Fibroblast of villous mesenchyme (primary cell): Measurements from ENCODE around the gene VPS37B. TPM values are rescaled to one million over a fixed set of nuclear protein-coding genes. Genes with fewer than 3 reads are reported as not detected.
A peak's percentile ranks its signal among the peaks of the same experiment; 100 is the strongest.

Experiments used
- DNase-seq: peaks from one replicate; pipeline ENCODE4 v3.0.0-alpha.2; 2010; ENCODE audit warnings: low read depth
- H3K4me3 ChIP-seq: 2 replicates; pipeline ENCODE4 v1.5.1; 2011; ENCODE audit warnings: low read depth, mild to moderate bottlenecking, low read length
- total RNA-seq: library from RNA; depleted of rRNA; stranded (reverse); fragments of >200 nt; gene quantifications from 2 replicates; pipeline ENCODE4 v1.2.3, GENCODE V29; 2012
- TF ChIP-seq, protein P1 (sequence below): IDR thresholded peaks from 2 replicates; pipeline ENCODE4 v1.5.1; 2012; ENCODE audit warnings: low read depth, mild to moderate bottlenecking, low read length; ENCODE audit not compliant: insufficient read depth

Gene VPS37B
- total RNA-seq, 1 donor = 21.2 TPM

DNA sequence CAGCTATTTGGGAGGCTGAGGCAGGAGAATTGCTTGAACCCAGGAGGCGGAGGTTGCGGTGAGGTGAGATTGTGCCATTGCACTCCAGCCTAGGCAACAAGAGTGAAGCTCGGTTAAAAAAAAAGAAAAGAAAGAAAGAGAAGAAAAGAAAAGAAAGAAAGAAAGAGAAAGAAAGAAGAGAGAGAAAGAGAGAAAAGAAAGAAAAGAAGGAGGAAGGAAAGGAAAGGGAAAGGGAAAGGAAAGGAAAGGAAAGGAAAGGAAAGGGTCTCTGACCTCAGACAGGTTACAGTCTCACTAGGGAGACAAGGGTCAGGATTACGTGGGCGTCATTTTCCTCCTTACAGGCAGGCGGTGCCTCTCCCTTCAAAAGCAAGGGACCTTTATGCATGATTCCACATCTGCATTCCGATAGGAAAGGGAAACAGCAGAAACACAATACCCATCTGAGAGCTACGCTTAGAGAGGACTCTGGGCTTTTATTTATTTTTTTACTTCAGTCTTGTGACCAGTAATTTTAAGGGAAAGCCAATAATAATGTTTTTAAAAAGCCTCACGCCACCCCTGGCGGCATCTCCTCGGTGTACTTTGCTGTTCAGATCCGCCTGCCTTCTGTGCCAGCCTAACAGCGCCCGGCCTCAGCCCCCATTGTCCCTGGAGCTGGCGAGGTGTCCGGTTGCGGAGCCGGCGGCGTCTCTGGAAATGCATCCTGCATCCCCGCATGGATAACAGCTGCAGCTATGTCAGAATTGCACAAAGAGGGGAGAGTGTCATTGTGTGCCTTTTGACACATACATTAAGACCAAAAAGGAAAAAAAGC, 61.6 kb downstream of the VPS37B start:
- peak; percentile 48 for DNase-seq

GRCh38 chr12:122830517-122831214, 65.3 kb downstream of the VPS37B start:
- TF ChIP-seq, protein P1, sequence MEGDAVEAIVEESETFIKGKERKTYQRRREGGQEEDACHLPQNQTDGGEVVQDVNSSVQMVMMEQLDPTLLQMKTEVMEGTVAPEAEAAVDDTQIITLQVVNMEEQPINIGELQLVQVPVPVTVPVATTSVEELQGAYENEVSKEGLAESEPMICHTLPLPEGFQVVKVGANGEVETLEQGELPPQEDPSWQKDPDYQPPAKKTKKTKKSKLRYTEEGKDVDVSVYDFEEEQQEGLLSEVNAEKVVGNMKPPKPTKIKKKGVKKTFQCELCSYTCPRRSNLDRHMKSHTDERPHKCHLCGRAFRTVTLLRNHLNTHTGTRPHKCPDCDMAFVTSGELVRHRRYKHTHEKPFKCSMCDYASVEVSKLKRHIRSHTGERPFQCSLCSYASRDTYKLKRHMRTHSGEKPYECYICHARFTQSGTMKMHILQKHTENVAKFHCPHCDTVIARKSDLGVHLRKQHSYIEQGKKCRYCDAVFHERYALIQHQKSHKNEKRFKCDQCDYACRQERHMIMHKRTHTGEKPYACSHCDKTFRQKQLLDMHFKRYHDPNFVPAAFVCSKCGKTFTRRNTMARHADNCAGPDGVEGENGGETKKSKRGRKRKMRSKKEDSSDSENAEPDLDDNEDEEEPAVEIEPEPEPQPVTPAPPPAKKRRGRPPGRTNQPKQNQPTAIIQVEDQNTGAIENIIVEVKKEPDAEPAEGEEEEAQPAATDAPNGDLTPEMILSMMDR = no peak
- DNase-seq = peak; percentile 89
- no peak overlapping the region for H3K4me3 ChIP-seq

More for the DNA sequence above, 61.6 kb downstream of the VPS37B start:
- TF ChIP-seq, protein P1 = peak; percentile 18
- peak overlapping the region; percentile 64 for H3K4me3 ChIP-seq

DNA sequence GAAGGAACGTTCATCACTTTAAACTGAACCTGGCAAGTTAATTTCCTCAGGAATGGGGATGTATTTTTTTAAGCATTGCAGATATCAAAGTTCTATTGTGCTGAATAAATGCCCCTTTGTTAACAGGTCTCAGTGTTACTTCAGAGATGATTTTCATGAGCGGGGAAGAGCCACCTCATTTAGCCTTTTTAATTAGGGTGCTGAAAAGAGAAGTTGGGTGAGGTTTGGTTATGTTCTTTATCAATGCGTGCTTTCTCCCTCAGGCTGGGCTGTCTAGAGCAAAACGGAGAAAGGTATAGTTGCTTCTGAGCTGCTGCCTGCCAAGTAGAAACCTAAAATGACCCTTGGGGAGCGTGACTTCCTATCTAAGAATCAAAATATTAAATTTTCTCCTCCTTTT, 68.7 kb downstream of the VPS37B start:
- DNase-seq = no peak
- H3K4me3 ChIP-seq = no peak overlapping the region
- TF ChIP-seq, protein P1 = no peak

GRCh38 chr12:122825773-122826724, 69.9 kb downstream of the VPS37B start:
- H3K4me3 ChIP-seq = peak overlapping the region; percentile 55
- DNase-seq = peak; percentile 12
- TF ChIP-seq, protein P1 = no peak

GRCh38 chr12:122823429-122823828, 72.5 kb downstream of the VPS37B start:
- TF ChIP-seq, protein P1 = no peak
- no peak overlapping the region for H3K4me3 ChIP-seq
- no peak for DNase-seq

DNA sequence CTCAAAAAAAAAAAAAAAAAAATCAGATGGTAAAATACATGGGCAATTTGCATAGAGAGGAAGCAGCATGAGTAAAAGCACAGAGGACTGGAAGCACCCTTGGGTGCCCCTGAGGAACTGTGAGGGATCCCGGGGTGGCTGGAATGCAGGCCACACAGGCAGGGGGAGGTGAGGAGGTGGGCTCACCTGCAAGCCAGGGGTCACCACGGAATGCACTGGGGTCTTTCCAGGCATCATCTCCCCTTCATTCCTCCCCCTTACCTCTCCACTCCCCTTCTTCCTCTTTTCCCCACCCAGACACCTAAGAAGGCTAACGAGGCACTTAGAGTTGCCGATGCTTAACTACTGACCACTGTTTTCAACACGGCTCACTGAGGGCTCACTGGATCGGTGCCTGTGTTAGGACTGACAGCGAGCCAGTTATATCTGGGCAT, 75.1 kb downstream of the VPS37B start:
- no peak overlapping the region for H3K4me3 ChIP-seq
- DNase-seq = no peak
- TF ChIP-seq, protein P1 = no peak
